SH-SY5Y (cell line): ENCODE data around the gene PORCN.

Experiments
- GATA2 ChIP-seq: IDR thresholded peaks from 2 replicates; pipeline ENCODE4 v1.6.1; 2011; ENCODE audit warnings: mild to moderate bottlenecking, low read depth, low read length
- GATA3 ChIP-seq: IDR thresholded peaks from 2 replicates; pipeline ENCODE4 v1.6.1; 2011; ENCODE audit warnings: low read depth, mild to moderate bottlenecking, low read length, moderate library complexity

DNA sequence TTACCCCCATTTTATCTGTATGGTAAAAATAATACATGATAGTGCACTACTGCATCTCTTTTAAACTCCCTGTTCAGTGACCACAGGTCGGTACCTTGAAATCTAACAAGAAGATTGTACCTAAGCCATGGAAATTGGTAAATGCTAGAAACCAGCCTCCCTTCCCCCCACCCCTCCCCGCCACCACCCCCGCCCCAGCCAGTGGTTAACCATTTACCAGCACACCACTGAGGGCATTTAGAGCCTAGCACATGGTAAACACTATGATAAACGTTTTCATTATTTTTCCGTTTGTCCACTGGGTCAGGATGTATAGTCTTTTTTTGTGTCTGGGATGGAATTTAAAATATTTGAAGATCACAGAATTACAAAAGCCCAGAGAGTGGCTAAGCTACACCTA lies 33.5 kb upstream of the PORCN start:
- no peak for TF ChIP-seq GATA2
- no peak for TF ChIP-seq GATA3
